Mesendoderm (in vitro differentiated cells): ENCODE measurements around the gene WDHD1.

Source experiments
- DNase-seq: peaks from one replicate; pipeline ENCODE4 v3.0.0; 2013
- H2AK5ac ChIP-seq: 2 replicates; pipeline ENCODE4 v1.6.1; 2013; ENCODE audit warnings: low read length, inconsistent platforms
- H2BK120ac ChIP-seq: 2 replicates; pipeline ENCODE4 v1.6.1; 2013; ENCODE audit warnings: low read depth, mild to moderate bottlenecking, low read length, moderate library complexity, mixed read lengths
- H2BK15ac ChIP-seq: replicated peaks from 2 replicates; pipeline ENCODE4 v1.6.1; 2013; ENCODE audit warnings: low read depth, mild to moderate bottlenecking, moderate library complexity
- H2BK5ac ChIP-seq: 2 replicates; pipeline ENCODE4 v1.6.1; 2013; ENCODE audit warnings: low read length, inconsistent platforms
- H3K18ac ChIP-seq: 2 replicates; pipeline ENCODE4 v1.6.1; 2013; ENCODE audit warnings: mild to moderate bottlenecking, low read length, mixed read lengths
- H3K23ac ChIP-seq: one replicate; pipeline ENCODE4 v1.6.1; 2013; ENCODE audit warnings: low read length
- H3K27ac ChIP-seq: 2 replicates; pipeline ENCODE4 v1.5.1; 2013; ENCODE audit warnings: low read depth, mild to moderate bottlenecking, inconsistent platforms, low read length, moderate library complexity
- H3K27me3 ChIP-seq: 2 replicates; pipeline ENCODE4 v1.6.1; 2013; ENCODE audit warnings: low read length, control low read depth, mild to moderate bottlenecking, inconsistent platforms; ENCODE audit not compliant: insufficient read depth, poor library complexity
- H3K36me3 ChIP-seq: 2 replicates; pipeline ENCODE4 v1.6.1; 2013; ENCODE audit warnings: low read length, inconsistent platforms; ENCODE audit not compliant: control insufficient read depth, insufficient read depth
- H3K4ac ChIP-seq: one replicate; pipeline ENCODE4 v1.6.1; 2013; ENCODE audit warnings: low read depth, mild to moderate bottlenecking, low read length, moderate library complexity
- H3K4me1 ChIP-seq: 2 replicates; pipeline ENCODE4 v1.6.1; 2013; ENCODE audit warnings: low read depth, low read length, inconsistent platforms; ENCODE audit not compliant: control insufficient read depth
- H3K4me2 ChIP-seq: 2 replicates; pipeline ENCODE4 v1.6.1; 2013; ENCODE audit warnings: low read length
- H3K4me3 ChIP-seq: 2 replicates; pipeline ENCODE4 v1.5.1; 2013; ENCODE audit warnings: mild to moderate bottlenecking, low read length
- H3K56ac ChIP-seq: one replicate; pipeline ENCODE4 v1.6.1; 2013; ENCODE audit warnings: low read length
- H3K79me1 ChIP-seq: 2 replicates; pipeline ENCODE4 v1.6.1; 2013; ENCODE audit warnings: low read length, inconsistent platforms
- H3K79me2 ChIP-seq: 2 replicates; pipeline ENCODE4 v1.6.1; 2013; ENCODE audit warnings: mild to moderate bottlenecking, low read length; ENCODE audit not compliant: control insufficient read depth, insufficient read depth
- H3K9ac ChIP-seq: 2 replicates; pipeline ENCODE4 v1.6.1; 2013; ENCODE audit warnings: low read length, inconsistent platforms
- H4K5ac ChIP-seq: one replicate; pipeline ENCODE4 v1.6.1; 2013; ENCODE audit warnings: low read length
- H4K8ac ChIP-seq: one replicate; pipeline ENCODE4 v1.6.1; 2013; ENCODE audit warnings: low read depth, mild to moderate bottlenecking, control low read depth, low read length, moderate library complexity
- WGBS: extraction: QIAGEN DNeasy Blood & Tissue Kit; methylation state at CpG from one replicate; pipeline ENCODE4 v1.1.7; 2013; ENCODE audit warnings: low lambda C conversion rate, missing lambda C conversion rate; ENCODE audit not compliant: insufficient coverage; ENCODE audit errors: extremely low coverage; 5-methylcytosine and 5-hydroxymethylcytosine counted together

The WDHD1 gene

GRCh38 chr14:55057919-55058318 lies 31.0 kb upstream of the WDHD1 start:
- Histone ChIP-seq H3K18ac (no peak overlapping the region), H3K79me1 (peaks cover 10% of the 10 kb centered on the region), H3K4me2 (no peak overlapping the region), H4K8ac (no peak overlapping the region), H2AK5ac (no peak overlapping the region), H3K79me2 (peaks cover 56% of the 10 kb centered on the region), H3K27me3 (no peaks in the 10 kb centered on the region), H2BK120ac (no peak overlapping the region), H3K9ac (no peak overlapping the region), H3K56ac (no peak overlapping the region), H3K4me3 (no peak overlapping the region), H2BK15ac (no peak overlapping the region), H4K5ac (no peak overlapping the region), H3K23ac (no peak overlapping the region), H3K4me1 (no peaks in the 10 kb centered on the region), H3K27ac (no peak overlapping the region), H3K4ac (no peak overlapping the region), H3K36me3 (no peaks in the 10 kb centered on the region), H2BK5ac (no peak overlapping the region)
- no CpG with 5 or more reads among the region's 5 CpGs for WGBS
- no peak for DNase-seq

- H2BK15ac ChIP-seq, result no peak overlapping the region
- no peak overlapping the region for H4K5ac ChIP-seq
- 100% methylated on average over 1 of the region's 13 CpGs for WGBS
- no peak overlapping the region for H2AK5ac ChIP-seq
- no peak overlapping the region for H3K56ac ChIP-seq
- H3K36me3 ChIP-seq, result no peaks in the 10 kb centered on the region
- no peak overlapping the region for H4K8ac ChIP-seq
- no peak overlapping the region for H3K4ac ChIP-seq
- no peak overlapping the region for H3K23ac ChIP-seq
- H3K27ac ChIP-seq, result no peak overlapping the region
- no peak for DNase-seq
- no peak overlapping the region for H3K4me2 ChIP-seq
- no peaks in the 10 kb centered on the region for H3K27me3 ChIP-seq
- H2BK120ac ChIP-seq, result no peak overlapping the region
- H3K4me1 ChIP-seq, result no peaks in the 10 kb centered on the region
- no peak overlapping the region for H2BK5ac ChIP-seq
- H3K79me2 ChIP-seq, result peaks cover 55% of the 10 kb centered on the region
- H3K4me3 ChIP-seq, result no peak overlapping the region
- no peak overlapping the region for H3K18ac ChIP-seq
- H3K79me1 ChIP-seq, result peaks cover 2% of the 10 kb centered on the region
- no peak overlapping the region for H3K9ac ChIP-seq
Observed at GRCh38 chr14:55054098-55054497, 27.2 kb upstream of the WDHD1 start.

- 100% methylated on average over 1 of the region's 7 CpGs for WGBS
- H3K27ac ChIP-seq, result no peak overlapping the region
Observed at GRCh38 chr14:55053500-55053899, 26.6 kb upstream of the WDHD1 start.

GRCh38 chr14:55053018-55053417 lies 26.1 kb upstream of the WDHD1 start:
- no peak overlapping the region for H4K5ac ChIP-seq
- H3K27me3 ChIP-seq, result no peaks in the 10 kb centered on the region
- no peaks in the 10 kb centered on the region for H3K36me3 ChIP-seq
- no peak overlapping the region for H2BK5ac ChIP-seq
- H3K18ac ChIP-seq, result no peak overlapping the region
- WGBS, result no CpG with 5 or more reads among the region's 6 CpGs
- DNase-seq, result no peak
- peak overlapping the region; percentile 28 for H4K8ac ChIP-seq
- no peak overlapping the region for H3K4ac ChIP-seq
- H3K9ac ChIP-seq, result peak overlapping the region; percentile 100
- H3K56ac ChIP-seq, result peak overlapping the region; percentile 100
- H3K4me1 ChIP-seq, result no peaks in the 10 kb centered on the region
- no peak overlapping the region for H3K4me3 ChIP-seq
- no peak overlapping the region for H2AK5ac ChIP-seq
- H3K27ac ChIP-seq, result no peak overlapping the region
- no peak overlapping the region for H2BK120ac ChIP-seq
- H3K79me2 ChIP-seq, result peaks cover 52% of the 10 kb centered on the region
- H3K4me2 ChIP-seq, result peak overlapping the region; percentile 65
- H2BK15ac ChIP-seq, result no peak overlapping the region
- H3K23ac ChIP-seq, result no peak overlapping the region
- peaks cover 2% of the 10 kb centered on the region for H3K79me1 ChIP-seq

More at GRCh38 chr14:55053500-55053899, 26.6 kb upstream of the WDHD1 start:
- H2AK5ac ChIP-seq, result no peak overlapping the region
- no peak overlapping the region for H4K8ac ChIP-seq
- no peaks in the 10 kb centered on the region for H3K4me1 ChIP-seq
- peaks cover 2% of the 10 kb centered on the region for H3K79me1 ChIP-seq
- no peak overlapping the region for H3K18ac ChIP-seq
- no peak overlapping the region for H3K56ac ChIP-seq
- H3K36me3 ChIP-seq, result no peaks in the 10 kb centered on the region
- H3K27me3 ChIP-seq, result no peaks in the 10 kb centered on the region
- H2BK5ac ChIP-seq, result no peak overlapping the region
- H3K4ac ChIP-seq, result no peak overlapping the region
- peak overlapping the region; percentile 100 for H3K9ac ChIP-seq
- H2BK120ac ChIP-seq, result no peak overlapping the region
- no peak for DNase-seq
- H3K4me3 ChIP-seq, result no peak overlapping the region
- no peak overlapping the region for H4K5ac ChIP-seq
- H3K79me2 ChIP-seq, result peaks cover 54% of the 10 kb centered on the region
- no peak overlapping the region for H2BK15ac ChIP-seq
- H3K23ac ChIP-seq, result no peak overlapping the region
- no peak overlapping the region for H3K4me2 ChIP-seq

GRCh38 chr14:55052269-55052930 lies 25.5 kb upstream of the WDHD1 start:
- Histone ChIP-seq H3K27ac (peak overlapping the region; percentile 73), H3K79me1 (no peaks in the 10 kb centered on the region), H4K8ac (no peak overlapping the region), H3K4me2 (peak overlapping the region; percentile 65), H4K5ac (no peak overlapping the region), H3K79me2 (peaks cover 47% of the 10 kb centered on the region), H3K4ac (peak overlapping the region; percentile 88), H2BK15ac (no peak overlapping the region), H3K56ac (peak overlapping the region; percentile 100), H2BK120ac (peak overlapping the region; percentile 97), H3K4me1 (no peaks in the 10 kb centered on the region), H3K36me3 (no peaks in the 10 kb centered on the region), H3K18ac (peak overlapping the region; percentile 62), H3K27me3 (no peaks in the 10 kb centered on the region), H2BK5ac (peak overlapping the region; percentile 12), H3K4me3 (peak overlapping the region; percentile 78), H3K9ac (peak overlapping the region; percentile 100), H3K23ac (no peak overlapping the region), H2AK5ac (peak overlapping the region; percentile 20)
- no peak for DNase-seq
- WGBS, result no CpG with 5 or more reads among the region's 14 CpGs
